Nephron progenitor cell (in vitro differentiated cells): ENCODE results near the gene IL17RD.

Source experiments
- DNase-seq: peaks from one replicate; pipeline ENCODE4 v3.0.0; 2021
- H3K27ac Mint-ChIP-seq: 2 replicates; pipeline ENCODE4 v1.8.0; 2021; ENCODE audit warnings: mild to moderate bottlenecking, moderate library complexity, mixed read lengths
- H3K27me3 Mint-ChIP-seq: 2 replicates; pipeline ENCODE4 v1.8.0; 2021; ENCODE audit warnings: mild to moderate bottlenecking, low read depth, mixed read lengths; ENCODE audit not compliant: poor library complexity
- H3K36me3 Mint-ChIP-seq: 2 replicates; pipeline ENCODE4 v1.8.0; 2021; ENCODE audit warnings: low read depth, mixed read lengths
- H3K4me1 Mint-ChIP-seq: 2 replicates; pipeline ENCODE4 v1.8.0; 2021; ENCODE audit warnings: mixed read lengths
- H3K4me3 Mint-ChIP-seq: 2 replicates; pipeline ENCODE4 v1.8.0; 2021; ENCODE audit warnings: mild to moderate bottlenecking, moderate library complexity, mixed read lengths
- H3K9me3 Mint-ChIP-seq: 2 replicates; pipeline ENCODE4 v1.8.0; 2021; ENCODE audit warnings: mild to moderate bottlenecking, moderate library complexity, mixed read lengths
- CTCF ChIP-seq: fragments of 200-600 bp; sonication (generic); IDR thresholded peaks from 2 replicates; pipeline ENCODE4 v1.5.0; 2021; ENCODE audit warnings: antibody characterized with exemption

IL17RD gene

DNA sequence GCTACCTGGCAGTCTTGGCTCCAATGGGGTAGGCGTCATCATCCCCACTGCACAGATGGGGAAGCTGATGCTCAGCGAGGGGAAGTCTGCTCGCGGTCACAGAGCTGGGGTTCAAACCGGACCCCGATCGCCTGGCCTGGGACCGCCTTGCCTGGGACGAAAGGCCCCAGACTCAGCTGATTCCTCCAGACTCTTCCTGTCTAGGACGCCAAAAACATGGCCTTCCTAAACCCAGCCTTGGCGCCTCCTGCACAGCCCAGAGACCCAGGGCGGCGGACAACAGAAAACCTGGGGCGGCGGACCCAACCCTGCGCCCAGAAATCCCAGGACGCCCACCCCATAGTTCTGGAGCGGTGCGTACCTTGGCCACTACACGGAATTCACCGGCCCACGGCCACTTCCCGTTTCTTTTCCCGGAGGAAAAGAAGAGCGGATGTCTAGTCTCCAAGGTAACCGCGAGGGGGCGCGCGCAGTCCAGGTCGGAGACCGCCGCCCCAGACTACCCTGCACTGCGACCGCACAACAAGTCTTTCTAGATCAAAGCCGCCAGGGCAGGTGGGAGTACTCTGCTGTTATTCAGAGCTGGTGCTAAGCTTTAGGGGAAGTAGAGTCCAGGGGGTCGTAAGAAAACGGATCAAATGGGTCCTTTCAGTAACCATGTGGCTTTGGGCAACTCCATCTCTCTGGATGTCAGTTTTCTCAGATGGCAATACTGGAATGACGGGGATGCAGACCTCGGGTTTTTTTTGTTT is 4.9 kb upstream of the IL17RD start:
- Mint-ChIP-seq H3K27ac (no peak overlapping the region), H3K4me1 (peaks cover 49% of the 10 kb centered on the region), H3K9me3 (no peaks in the 10 kb centered on the region), H3K36me3 (no peaks in the 10 kb centered on the region), H3K4me3 (peak overlapping the region; percentile 61), H3K27me3 (peaks cover 4% of the 10 kb centered on the region)
- TF ChIP-seq CTCF = peak; percentile 80
- peak; percentile 92 for DNase-seq

GRCh38 chr3:57169108-57169507 is 4.0 kb upstream of the IL17RD start:
- H3K4me3 Mint-ChIP-seq = peak overlapping the region; percentile 61
- peaks cover 49% of the 10 kb centered on the region for H3K4me1 Mint-ChIP-seq
- peak; percentile 42 for DNase-seq
- H3K9me3 Mint-ChIP-seq = no peaks in the 10 kb centered on the region
- no peaks in the 10 kb centered on the region for H3K36me3 Mint-ChIP-seq
- peaks cover 4% of the 10 kb centered on the region for H3K27me3 Mint-ChIP-seq
- H3K27ac Mint-ChIP-seq = no peak overlapping the region
- TF ChIP-seq CTCF = no peak

DNA sequence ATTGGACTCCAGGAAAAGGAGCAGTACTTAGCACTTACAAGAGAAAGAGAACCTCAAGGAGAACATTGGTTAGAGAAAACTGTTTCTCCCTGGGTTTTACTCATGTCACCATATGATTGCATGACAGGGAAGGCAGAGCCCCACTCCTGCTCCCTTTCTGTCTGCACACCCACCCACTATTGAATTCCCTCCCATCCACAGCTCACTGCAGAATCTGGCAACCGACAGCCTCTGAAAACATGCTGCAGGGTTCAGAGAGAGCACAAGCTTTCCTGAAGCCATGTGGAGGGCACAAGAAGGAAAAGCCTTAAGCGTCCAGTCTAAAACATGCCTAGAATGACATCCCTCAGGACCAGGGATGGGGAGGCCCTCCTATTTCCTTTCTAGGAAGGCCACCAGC is 3.0 kb upstream of the IL17RD start:
- Mint-ChIP-seq H3K36me3 (no peaks in the 10 kb centered on the region), H3K9me3 (no peaks in the 10 kb centered on the region), H3K4me3 (peak overlapping the region; percentile 11), H3K27me3 (peaks cover 4% of the 10 kb centered on the region), H3K27ac (no peak overlapping the region), H3K4me1 (peaks cover 53% of the 10 kb centered on the region)
- TF ChIP-seq CTCF = no peak
- DNase-seq = no peak

DNA sequence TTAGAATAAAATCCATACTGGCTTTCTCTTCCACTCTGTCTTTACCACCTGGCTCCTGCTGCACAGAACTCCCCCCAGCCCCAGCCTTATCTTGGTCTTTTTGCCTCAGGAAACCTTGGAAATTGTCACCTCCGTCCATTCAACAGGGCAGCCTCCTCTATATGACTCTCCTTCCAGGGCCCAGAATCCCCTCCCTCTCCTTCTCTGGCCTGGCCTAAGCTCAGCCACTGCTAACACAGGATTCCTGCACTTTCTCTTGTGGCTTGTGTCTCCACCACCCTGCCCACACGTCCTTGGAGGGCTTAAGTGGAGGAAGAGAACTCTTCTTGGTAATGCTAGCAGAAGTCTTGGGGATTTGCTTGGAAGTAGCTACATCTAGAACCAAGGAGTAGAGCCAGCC is 1.5 kb upstream of the IL17RD start:
- H3K27ac Mint-ChIP-seq = no peak overlapping the region
- no peak for TF ChIP-seq CTCF
- peak overlapping the region; percentile 54 for H3K4me3 Mint-ChIP-seq

DNA sequence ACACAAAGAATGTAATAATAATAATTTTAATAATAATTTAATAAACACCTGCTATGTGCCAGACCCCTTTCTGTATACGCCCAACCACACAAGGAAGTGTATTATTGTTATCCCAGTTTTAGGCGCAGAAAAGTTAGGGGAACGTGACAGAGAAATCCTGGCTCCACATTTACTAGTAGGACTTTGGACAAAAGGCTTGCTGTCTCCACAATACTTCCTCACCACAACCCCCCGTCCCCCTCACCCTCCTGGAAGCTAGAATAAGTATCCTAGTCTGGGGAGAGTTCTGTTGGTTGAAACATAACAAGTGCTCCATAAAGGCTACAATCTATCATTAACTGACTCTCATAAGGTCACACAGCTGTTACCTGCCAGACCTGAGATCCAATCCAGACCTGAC is 488 bp upstream of the IL17RD start:
- H3K9me3 Mint-ChIP-seq = no peaks in the 10 kb centered on the region
- no peak overlapping the region for H3K27ac Mint-ChIP-seq
- H3K27me3 Mint-ChIP-seq = peaks cover 4% of the 10 kb centered on the region
- peak overlapping the region; percentile 71 for H3K4me3 Mint-ChIP-seq
- peaks cover 79% of the 10 kb centered on the region for H3K4me1 Mint-ChIP-seq
- DNase-seq = no peak
- H3K36me3 Mint-ChIP-seq = no peaks in the 10 kb centered on the region
- no peak for TF ChIP-seq CTCF

More for the DNA sequence above, 1.5 kb upstream of the IL17RD start:
- Mint-ChIP-seq H3K36me3 (no peaks in the 10 kb centered on the region), H3K27me3 (peaks cover 4% of the 10 kb centered on the region), H3K9me3 (no peaks in the 10 kb centered on the region), H3K4me1 (peaks cover 68% of the 10 kb centered on the region)
- no peak for DNase-seq

- no peak for TF ChIP-seq CTCF
- Mint-ChIP-seq H3K4me3 (peak overlapping the region; percentile 99), H3K4me1 (peaks cover 82% of the 10 kb centered on the region), H3K9me3 (no peaks in the 10 kb centered on the region), H3K27me3 (peaks cover 4% of the 10 kb centered on the region), H3K36me3 (no peaks in the 10 kb centered on the region), H3K27ac (peak overlapping the region; percentile 95)
- DNase-seq = no peak
Measured at GRCh38 chr3:57164217-57164656, 916 bp downstream of the IL17RD start.
